HG02973 (cell line): ENCODE data around the gene MAGOH.
"Not testable (repeated sequence)": the region's sequence is repeated elsewhere in the genome, so short reads cannot be mapped to it uniquely, and the experiment has no call there.

Source experiments
- ATAC-seq: cut with Tn5 transposase; IDR thresholded peaks from one replicate; pipeline ENCODE4 v1.9.1; 2021; ENCODE audit warnings: moderate library complexity; ENCODE audit not compliant: unreplicated experiment

MAGOH gene

DNA sequence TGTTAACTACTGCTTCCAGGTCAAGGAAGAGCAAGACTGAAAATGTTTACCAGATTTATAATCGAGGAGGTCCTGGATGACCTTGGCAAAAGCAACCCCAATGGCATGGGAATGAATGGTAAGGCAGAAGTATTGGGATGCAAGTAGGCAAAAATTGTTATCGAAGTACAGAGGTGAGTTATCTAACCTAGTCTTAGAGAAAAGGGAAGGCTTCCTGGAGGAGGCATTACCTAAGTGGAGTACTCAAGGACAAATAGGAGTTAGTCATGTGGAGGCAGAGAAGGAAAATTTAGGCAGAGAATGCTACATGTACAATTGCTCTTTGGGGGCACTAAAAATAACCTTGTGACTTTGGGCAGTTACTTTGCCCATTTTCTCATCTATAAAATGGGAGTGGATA is 3.5 kb upstream of the MAGOH start:
- no peak for ATAC-seq

DNA sequence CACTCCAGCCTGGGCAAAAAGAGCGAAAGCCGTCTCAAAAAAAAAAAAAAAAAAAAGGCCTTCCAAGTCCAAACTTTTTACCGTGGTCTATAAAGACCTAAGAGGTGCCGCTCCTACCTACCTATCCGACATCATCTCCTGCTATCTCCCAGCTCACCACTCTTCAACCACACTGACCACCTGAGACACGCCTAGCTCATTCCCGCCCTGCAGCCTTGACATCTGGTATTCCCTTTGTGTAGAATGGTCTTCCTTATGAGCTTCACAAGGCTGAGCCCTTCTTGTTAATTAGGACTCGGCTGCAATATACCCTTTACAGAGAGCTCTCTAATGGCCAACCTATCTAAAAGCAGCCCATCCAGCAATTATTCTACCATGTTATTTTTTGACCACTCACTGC is 680 bp downstream of the MAGOH start:
- ATAC-seq = no peak

DNA sequence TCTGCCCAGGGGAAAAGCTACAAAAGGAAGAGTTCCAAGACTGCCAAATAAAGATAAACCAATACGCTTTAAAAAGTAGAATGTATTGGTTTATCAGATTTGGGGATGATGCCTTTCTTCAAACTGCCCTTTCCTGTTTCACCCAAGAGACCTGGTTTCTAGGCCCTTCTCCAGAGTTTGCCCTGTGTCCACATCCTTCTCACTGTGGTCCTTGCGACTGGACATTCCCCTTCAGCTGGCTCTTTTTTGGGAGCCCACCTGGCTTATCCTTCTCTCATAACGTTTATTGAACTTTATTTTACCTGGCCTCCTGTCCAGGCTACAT is 17.4 kb downstream of the MAGOH start:
- ATAC-seq = no peak

DNA sequence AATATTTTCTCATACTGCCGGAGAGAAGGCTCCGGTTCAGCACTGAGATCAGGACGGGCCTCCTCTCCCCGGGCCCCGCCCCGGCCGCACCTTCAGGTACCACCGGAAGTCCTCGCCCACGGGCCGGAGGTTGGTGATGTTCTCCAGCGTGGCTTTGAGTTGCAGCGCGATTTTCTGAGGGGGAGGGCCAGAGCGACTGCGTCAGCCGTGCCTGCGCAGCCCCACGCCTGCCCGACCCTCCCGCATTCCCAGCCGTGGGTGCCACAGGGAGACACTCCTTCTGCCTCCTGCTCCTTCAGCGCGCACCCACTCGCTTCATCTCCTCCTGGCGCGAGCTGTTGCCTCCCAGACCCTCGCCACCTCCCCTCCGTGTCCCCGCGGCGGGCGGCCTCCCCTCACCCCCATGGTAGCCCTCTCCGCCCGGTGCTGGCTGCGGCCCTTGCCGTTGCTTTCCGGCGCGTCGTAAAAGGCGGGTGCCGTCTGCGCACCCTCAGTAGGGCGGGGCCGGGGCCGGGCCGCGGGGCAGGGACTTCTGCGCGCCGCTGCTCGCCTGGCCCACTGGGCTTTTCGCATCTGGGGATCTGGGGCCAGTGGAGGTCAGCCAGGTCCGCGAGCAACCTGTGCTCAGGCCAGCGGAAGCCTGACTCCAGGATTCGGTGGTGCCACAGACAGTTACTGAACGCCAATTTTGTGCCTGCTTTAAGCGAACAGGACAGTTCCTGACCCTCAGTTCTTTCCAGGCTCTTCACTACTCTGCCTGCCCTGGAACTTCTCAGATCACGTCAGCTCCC is 18.0 kb downstream of the MAGOH start, which contains the start of gene CZIB:
TSS of gene CZIB (minus strand) at position 464 of the 791 bp plus-strand sequence. CDS start at position 405, 59 bp downstream.
- ATAC-seq = peak; percentile 87

DNA sequence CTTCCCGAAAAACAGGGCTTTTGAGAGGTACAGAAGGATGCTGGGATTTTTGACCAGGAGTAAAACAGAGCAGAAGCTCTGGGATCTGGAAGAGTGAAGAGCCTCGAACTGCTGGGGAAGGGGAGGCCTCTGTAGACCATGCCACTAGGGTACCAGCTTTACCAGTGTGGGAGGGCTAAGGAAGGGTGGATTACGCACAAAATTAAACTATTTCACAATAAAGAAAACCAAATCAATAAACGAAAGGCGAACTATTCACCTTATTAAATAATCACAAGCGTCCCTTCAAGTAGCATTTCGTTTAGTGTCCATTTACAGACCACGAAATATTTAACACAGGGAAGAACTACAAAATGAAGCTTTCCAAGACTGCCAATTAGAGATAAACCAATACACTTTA is 18.6 kb downstream of the MAGOH start:
- no peak for ATAC-seq

DNA sequence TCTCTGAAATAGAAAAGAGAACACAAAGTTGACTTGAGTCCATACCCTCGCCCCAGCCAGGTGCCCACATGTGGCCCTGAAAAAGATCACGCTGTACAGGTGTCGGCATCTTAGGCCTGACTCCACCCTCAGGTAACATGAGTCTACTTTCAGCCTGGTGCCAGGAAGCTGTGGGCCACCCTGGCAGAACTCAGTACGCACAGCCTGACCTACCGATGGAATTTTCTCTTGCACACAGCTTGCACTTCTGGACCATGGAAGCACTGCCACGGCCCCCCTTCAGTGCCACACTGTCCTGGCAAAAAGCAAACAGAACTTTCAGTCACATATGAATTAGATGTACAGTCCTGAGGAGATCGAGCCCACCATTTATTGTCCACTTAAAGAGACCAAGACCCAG is 20.1 kb downstream of the MAGOH start:
- no peak for ATAC-seq

DNA sequence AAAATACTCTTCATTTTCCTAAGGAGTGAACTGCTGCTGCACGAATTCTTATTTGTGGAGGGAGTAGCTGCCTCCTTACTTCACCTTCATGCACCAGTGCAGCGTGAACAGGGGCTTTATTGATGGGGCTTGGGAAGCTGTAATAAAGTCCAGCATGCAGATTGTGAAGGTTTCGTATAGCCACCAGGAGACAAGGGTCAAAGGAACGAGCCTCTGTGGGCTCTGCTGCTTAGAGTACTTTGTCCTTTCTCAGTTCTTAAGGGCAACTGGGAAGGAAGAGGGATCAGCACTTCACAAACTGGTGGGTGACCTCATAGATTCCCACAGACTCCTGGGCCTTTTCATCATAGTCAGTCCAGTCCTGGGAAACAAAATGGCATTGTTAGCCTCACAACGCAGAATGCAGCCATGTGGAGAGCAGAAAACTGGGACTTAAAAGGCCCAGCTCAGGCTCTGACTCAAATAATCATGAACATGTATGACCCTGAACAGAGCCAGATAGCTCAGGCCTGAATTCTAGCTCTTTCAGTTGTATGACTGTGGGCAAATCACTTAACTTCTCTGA is 23.9 kb downstream of the MAGOH start:
- ATAC-seq = no peak

DNA sequence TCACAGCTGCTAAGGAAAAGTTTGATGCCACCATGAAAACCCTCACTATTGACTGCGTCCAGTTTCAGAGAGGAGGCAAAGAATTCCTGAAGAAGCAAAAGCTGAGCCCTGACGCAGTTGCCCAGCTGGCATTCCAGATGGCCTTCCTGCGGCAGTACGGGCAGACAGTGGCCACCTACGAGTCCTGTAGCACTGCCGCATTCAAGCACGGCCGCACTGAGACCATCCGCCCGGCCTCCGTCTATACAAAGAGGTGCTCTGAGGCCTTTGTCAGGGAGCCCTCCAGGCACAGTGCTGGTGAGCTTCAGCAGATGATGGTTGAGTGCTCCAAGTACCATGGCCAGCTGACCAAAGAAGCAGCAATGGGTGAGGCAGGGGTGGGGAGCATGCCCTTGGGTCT is 27.4 kb downstream of the MAGOH start:
- no peak for ATAC-seq

DNA sequence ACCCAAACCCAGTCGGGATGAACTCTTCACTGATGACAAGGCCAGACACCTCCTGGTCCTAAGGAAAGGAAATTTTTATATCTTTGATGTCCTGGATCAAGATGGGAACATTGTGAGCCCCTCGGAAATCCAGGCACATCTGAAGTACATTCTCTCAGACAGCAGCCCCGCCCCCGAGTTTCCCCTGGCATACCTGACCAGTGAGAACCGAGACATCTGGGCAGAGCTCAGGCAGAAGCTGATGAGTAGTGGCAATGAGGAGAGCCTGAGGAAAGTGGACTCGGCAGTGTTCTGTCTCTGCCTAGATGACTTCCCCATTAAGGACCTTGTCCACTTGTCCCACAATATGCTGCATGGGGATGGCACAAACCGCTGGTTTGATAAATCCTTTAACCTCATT is 28.0 kb downstream of the MAGOH start:
- no peak for ATAC-seq

DNA sequence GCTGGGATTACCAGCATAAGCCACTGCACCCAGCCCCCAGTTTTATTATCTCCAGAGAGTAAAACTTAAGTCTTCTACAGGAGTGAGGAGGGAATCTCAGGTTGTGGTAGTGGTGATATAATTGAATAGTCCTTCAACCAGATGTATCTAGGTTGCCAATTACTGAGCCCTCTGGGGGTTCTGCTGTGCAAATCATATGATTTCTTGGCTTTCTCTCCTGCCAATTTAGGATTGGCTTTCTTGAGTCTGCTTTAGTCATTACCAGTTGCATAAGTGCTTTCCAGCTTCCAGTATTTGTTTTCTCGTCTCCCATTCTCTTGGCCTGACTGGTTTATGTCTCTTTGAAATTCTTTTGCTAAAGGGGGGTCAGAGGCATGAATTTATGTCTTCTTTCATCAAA is 30.6 kb downstream of the MAGOH start:
- ATAC-seq = no peak

DNA sequence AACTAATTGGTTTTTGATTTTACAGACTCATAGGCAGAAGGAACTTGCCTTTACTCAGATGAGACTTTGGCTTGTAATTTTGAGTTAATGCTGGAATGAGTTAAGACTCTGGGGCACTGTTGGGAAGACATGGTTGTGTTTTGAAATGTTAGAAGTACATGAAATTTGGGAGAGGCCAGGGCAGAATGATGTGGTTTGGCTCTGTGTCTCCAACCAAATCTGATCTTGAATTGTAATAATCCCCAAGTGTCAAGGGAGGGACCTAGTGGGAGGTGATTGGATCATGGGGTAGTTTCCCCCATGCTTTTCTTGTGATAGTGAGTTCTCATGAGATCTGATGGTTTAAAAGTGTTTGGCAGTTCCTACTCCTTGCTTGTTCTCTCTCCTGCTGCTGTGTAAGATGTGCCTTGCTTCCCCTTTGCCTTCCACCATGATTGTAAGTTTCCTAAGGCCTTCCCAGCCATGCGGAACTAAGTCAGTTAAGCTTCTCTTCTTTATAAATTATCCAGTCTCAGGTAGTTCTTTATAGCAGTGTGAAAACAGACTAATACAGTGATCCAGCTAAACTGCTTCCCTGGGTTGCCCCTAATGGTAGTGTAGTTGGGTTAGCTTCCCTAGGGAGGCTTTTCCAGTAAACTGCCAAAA is 31.5 kb downstream of the MAGOH start:
- no peak for ATAC-seq

DNA sequence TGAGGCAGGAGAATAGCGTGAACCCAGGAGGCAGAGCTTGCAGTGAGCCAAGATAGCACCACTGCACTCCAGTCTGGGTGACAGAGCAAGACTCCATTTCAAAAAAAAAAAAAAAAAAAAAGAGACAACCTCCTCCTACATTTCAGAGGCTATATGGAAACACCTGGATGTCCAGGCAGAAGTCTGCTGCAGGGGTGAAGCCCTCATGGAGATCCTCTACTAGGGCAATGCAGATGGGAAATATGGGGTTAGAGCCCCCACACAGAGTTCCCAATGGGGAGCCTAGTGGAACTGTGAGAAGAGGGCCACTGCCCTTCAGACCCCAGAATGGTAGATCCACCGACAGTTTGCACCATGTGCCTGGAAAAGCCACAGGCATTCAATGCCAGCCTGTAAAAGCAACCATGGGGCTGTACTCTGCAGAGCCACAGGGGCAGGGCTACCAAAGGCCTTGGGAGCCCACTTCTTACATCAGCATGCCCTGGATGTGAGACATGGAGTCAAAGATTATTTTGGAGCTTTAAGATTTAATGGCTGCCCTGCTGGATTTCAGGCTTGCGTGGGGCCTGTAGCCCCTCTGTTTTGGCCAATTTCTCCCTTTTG is 32.1 kb downstream of the MAGOH start:
- ATAC-seq = not testable (repeated sequence)

DNA sequence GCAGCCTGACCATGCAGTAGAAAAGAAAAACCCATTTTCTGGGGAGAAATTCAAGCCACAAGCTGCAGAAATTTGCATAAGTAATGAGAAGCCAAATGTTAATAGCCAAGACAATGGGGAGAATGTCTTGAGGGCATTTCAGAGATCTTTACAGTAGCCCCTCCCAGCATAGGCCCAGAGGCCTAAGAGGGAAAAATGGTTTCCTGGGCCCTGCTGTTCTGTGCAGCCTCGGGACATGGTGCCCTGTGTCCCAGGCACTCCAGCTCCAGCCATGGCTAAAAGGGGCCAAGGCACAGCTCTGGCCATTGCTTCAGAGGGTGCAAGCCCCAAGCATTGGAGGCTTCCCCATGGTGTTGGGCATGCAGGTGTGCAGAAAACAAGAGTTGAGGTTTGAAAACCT is 32.8 kb downstream of the MAGOH start:
- ATAC-seq = not testable (repeated sequence)

DNA sequence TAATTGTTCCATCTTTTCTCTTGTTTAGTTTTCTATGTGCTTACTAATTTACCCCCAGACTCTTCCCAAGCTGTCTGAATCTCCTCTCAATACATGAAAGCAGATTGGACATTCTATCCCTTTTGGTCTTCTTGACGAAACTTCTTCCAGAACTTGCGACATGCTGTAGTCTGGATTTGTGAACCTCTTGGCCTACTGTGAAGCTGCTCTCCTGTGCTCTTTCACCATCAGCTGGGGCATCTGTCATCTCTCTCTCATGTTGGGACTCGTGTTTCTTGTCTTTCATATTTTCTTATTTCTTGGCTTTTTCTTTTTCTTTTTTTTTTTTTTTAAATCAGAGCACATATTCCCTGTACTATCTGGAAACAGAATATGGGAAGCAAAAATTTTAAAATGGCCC is 34.9 kb downstream of the MAGOH start:
- ATAC-seq = no peak

DNA sequence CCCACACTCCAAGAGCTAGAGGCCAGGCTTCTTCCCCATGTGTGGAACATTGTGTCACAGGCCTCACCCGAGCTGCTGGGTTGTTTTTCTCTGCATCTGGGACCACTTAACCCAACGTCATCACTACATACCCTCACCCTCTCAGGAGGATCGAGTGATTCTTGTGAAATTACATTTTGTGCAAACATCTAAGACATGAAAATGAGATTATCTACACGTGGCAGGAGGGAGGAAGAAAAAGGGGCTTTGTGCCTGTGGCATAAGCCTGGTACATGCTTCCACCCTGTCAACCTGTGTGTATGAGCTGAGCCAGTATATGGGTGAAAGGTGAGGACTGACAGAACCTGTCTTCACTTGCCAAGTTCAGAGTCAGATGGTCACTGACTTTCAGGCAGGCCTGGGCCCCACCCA is 40.1 kb downstream of the MAGOH start:
- ATAC-seq = no peak

DNA sequence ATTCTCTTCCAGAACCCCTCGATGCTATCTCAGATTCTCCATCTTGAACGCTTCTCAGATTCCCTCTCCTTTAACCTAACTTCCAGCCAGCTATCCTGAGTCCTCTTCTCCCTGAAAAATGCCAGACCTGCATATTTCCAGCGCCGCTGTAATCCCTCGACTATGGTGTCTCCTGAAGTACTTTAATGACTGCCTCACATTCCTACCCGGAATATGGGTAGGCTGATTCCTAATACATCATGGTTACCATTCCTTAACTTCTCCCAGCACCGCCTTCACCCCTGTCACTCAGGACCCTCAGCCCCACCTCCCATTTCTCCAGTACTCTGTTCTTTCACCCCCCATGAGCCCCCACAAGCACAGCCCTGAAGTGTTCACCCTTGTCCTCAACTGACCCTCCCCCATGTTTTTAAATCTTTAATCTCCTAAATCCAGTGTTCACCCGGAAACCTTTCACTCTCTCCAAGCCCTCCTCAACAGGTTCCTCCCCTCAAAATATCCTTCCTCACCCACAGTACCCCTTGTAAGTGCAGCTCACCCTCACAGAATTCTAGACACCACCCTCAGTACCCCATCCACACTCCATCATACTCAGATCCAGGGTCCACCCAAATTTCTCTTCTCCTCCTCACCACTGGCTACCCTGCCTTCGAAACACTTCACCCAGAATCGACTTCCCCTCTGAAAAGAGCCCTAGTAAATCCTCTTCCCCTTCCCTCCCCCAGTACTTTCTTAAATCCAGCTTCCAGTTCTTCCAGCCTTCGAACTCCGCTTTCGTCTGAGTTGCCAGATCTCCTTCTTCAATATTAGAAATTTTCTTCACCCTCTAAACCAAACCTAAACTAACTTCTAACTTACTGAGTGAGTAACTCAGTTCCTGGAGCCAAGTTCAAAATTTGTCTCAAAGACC is 40.8 kb downstream of the MAGOH start:
- no peak for ATAC-seq

DNA sequence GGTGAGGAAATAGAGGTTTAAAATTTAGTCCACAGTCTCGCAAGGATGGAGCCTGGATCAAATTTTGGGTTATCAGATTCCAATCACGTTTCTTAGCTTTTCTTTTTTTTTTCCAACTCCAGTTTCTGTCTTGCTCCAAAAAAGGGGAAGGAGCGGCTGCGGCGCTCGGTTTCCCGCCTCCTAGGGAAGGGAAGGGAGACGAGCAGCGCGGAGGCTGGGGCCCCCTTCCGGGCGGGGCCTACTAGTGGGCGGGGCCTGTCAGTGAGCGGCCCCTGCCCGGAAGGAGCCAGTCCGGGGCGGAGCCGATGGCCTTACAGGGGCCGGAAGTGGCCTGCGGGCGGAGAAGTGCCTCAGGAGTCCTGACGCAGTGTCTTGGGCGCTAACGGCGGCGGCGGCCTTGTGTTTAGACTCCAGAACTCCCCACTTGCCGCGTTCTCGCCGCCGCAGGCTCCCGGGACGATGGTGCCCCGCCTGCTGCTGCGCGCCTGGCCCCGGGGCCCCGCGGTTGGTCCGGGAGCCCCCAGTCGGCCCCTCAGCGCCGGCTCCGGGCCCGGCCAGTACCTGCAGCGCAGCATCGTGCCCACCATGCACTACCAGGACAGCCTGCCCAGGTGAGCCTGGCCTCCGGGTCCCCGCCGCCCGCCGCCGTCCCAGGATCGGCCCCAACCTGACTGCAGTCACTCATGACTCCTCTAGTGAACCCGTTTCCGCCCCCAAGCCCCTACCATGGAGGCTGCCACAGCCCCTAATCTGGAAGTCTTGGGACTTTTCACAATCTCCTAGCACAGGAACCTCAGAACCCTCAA is 41.6 kb downstream of the MAGOH start, which contains the start of gene CPT2:
TSS of gene CPT2 (plus strand) at position 340 of the 806 bp plus-strand sequence. CDS start at position 460, 120 bp downstream.
- peak; percentile 97 for ATAC-seq

DNA sequence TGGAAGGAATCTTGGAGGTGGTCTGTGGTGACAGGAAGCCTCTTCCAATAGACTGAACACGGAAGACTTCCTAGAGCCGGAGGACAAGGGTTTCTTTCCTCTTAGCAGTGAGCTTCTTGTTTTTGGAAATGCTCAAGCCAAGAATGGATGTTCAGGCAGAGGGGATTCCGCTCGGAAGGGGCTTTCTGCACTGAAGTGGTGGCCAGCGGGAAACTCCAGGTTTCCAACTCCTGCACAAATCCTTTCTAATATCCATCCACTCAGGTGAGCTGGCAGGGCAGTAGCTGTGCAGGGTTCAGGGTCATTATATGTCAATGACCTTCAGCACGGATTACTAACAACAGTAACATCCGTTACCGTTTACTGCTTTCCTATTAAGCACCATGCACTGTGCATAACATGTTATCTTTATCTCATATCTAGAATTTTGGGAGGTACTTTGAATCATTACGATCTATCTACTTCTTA is 42.3 kb downstream of the MAGOH start:
- ATAC-seq = no peak

DNA sequence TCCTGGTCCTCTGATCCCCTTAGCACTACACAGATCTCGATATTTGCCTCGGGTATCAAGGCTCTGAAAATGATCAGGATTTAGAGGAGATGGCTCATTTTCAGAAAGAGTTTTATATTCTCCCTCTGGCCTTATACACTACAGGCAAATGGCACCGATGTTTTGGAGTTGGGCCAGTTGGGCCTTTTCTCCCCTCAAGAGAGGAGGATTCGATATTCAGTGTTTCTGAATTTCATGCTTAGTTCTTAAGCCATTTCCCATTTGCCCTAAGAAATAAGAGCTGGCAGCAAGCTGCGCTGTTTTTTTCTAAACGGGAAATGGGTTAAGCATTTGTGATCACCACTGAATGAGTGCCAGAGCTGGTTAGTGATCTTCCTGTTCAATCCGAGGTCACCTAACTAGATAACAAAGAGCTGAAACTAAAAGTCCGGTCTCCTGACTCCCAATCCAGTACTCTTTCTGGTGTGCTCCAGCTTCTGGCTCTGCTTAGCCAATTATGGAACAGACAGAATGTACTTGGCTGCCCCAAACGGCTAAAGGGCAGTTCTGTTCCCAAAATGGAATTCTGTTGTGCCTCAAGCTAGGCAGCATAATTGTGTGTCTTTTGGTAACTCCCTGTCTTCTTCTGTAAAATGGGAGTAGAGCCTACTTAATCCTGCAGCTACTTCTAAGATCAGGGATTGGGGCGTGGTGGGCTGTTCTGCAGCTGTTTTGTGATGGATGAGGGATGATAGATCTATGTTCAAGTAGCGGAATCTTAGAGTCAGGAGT is 42.9 kb downstream of the MAGOH start:
- ATAC-seq = no peak
